NCI-H2029 (cell line): ENCODE results near the gene SPDYE2.
"Not testable (repeated sequence)": the region's sequence is repeated elsewhere in the genome, so short reads cannot be mapped to it uniquely, and the experiment has no call there.

Experiments used
- DNase-seq: peaks from one replicate; lab custom pipeline; 2025; lab: John Stamatoyannopoulos, UW

The SPDYE2 gene

GRCh38 chr7:102604431-102605145, 53.6 kb downstream of the SPDYE2 start:
- not testable (repeated sequence) for DNase-seq

- DNase-seq: not testable (repeated sequence)
These were observed 55.8 kb downstream of the SPDYE2 start for GRCh38 chr7:102606848-102607247.

GRCh38 chr7:102609734-102610133, 58.7 kb downstream of the SPDYE2 start:
- DNase-seq: not testable (repeated sequence)

GRCh38 chr7:102610441-102610840, 59.4 kb downstream of the SPDYE2 start:
- not testable (repeated sequence) for DNase-seq

- DNase-seq: not testable (repeated sequence)
These were observed 60.1 kb downstream of the SPDYE2 start for GRCh38 chr7:102611013-102611674.

DNA sequence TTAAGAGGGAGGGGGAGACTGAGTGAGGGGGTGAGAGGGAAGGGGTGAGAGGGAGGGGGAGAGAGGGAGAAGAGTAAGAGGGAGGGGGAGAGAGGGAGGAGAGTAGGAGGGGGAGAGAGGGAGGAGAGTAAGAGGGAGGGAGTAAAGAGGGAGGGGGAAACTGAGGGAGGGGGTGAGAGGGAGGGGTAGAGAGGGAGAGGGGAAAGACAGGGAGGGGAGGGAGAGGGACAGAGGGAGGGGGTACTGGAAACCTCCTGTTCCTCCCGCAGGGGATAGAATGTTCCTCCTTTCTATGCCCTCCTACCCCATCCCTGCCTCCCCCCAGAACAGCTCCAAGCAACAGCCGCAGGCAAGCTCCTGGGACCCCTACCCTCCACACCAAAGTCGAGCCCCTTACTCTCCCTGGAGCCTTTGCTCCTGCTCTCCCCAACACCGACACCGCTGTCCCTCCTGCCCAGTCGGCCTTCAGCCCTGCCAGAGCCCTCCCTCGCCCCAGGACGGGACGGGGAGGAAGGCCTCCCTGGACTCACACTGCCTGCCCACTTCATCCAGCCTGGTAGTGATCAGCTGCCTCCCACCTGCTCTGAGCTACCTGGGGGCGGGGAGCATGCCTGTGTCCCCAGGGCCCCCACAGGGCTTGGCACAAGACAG, 60.8 kb downstream of the SPDYE2 start:
- not testable (repeated sequence) for DNase-seq
